Activated CD4-positive, alpha-beta T cell treated with anti-CD3 and anti-CD28 coated beads, Interleukin-2, Interleukin-4, amounts not matched to agents 100 ng/mL and 50 ng/mL, durations not matched to agents 16 hours and 8 hours (primary cell): ENCODE results near the gene MEGF11.
"Not testable (repeated sequence)": the region's sequence is repeated elsewhere in the genome, so short reads cannot be mapped to it uniquely, and the experiment has no call there.

Experiments
- DNase-seq: peaks from one replicate; pipeline ENCODE4 v3.0.0-alpha.2; 2020; ENCODE audit warnings: low spot score

Gene MEGF11

GRCh38 chr15:66025015-66025452 lies 228.5 kb downstream of the MEGF11 start:
- DNase-seq, result no peak

GRCh38 chr15:66024116-66024515 lies 229.4 kb downstream of the MEGF11 start:
- DNase-seq, result no peak

GRCh38 chr15:66023311-66023972 lies 230.1 kb downstream of the MEGF11 start:
- no peak for DNase-seq

GRCh38 chr15:66022163-66022525 lies 231.4 kb downstream of the MEGF11 start:
- DNase-seq, result no peak

- DNase-seq, result no peak
Measured at GRCh38 chr15:66021496-66022162, 231.9 kb downstream of the MEGF11 start.

- no peak for DNase-seq
Measured at GRCh38 chr15:66019826-66020398, 233.6 kb downstream of the MEGF11 start.

GRCh38 chr15:66019368-66019767 lies 234.2 kb downstream of the MEGF11 start:
- no peak for DNase-seq

- no peak for DNase-seq
Measured at GRCh38 chr15:66018488-66018797, 235.1 kb downstream of the MEGF11 start.

GRCh38 chr15:66017792-66018487 lies 235.6 kb downstream of the MEGF11 start:
- no peak for DNase-seq

GRCh38 chr15:66017000-66017399 lies 236.6 kb downstream of the MEGF11 start:
- no peak for DNase-seq

GRCh38 chr15:66016199-66016598 lies 237.4 kb downstream of the MEGF11 start:
- DNase-seq, result no peak

- no peak for DNase-seq
Measured at GRCh38 chr15:66014635-66015182, 238.8 kb downstream of the MEGF11 start.

- DNase-seq, result no peak
Measured at GRCh38 chr15:66014022-66014421, 239.5 kb downstream of the MEGF11 start.

GRCh38 chr15:66008940-66009562 lies 244.5 kb downstream of the MEGF11 start:
- DNase-seq, result no peak

- DNase-seq, result peak; percentile 6
Measured at GRCh38 chr15:66007663-66008262, 245.8 kb downstream of the MEGF11 start.

- no peak for DNase-seq
Measured at GRCh38 chr15:66006986-66007385, 246.6 kb downstream of the MEGF11 start.

GRCh38 chr15:66004618-66005262 lies 248.8 kb downstream of the MEGF11 start:
- no peak for DNase-seq

- not testable (repeated sequence) for DNase-seq
Measured at GRCh38 chr15:66003129-66003528, 250.4 kb downstream of the MEGF11 start.

- DNase-seq, result no peak
Measured at GRCh38 chr15:66001717-66002426, 251.7 kb downstream of the MEGF11 start.

GRCh38 chr15:66001042-66001441 lies 252.5 kb downstream of the MEGF11 start:
- no peak for DNase-seq

- no peak for DNase-seq
Measured at GRCh38 chr15:65998486-65998885, 255.1 kb downstream of the MEGF11 start.
